K562 (cell line): ENCODE results near the gene CSTB.

Experiments used
- SMAD3 ChIP-seq: fragments of 450-650 bp; formaldehyde crosslinking; conservative IDR thresholded peaks from 2 replicates; pipeline ENCODE4 v1.4.0; 2020; ENCODE audit warnings: mild to moderate bottlenecking
- TARDBP ChIP-seq: fragments of 450-650 bp; IDR thresholded peaks from 2 replicates; pipeline ENCODE4 v1.6.1; 2016
- ZNF444 ChIP-seq: fragments of 250-450 bp; sonication (Bioruptor Pico); IDR thresholded peaks from 2 replicates; pipeline ENCODE4 v1.4.0; 2020; ENCODE audit warnings: mild to moderate bottlenecking, moderate library complexity
- TF ChIP-seq, protein P1 (sequence below): fragments of 250-450 bp; sonication (Bioruptor Pico); IDR thresholded peaks from 2 replicates; pipeline ENCODE4 v1.8.0; 2021; ENCODE audit warnings: mild to moderate bottlenecking, moderate library complexity
- TF ChIP-seq, protein P2 (sequence below): sonication (generic); formaldehyde crosslinking; IDR thresholded peaks from 2 replicates; pipeline ENCODE4 v1.8.1; 2022; ENCODE audit warnings: missing genetic modification reagents

DNA sequence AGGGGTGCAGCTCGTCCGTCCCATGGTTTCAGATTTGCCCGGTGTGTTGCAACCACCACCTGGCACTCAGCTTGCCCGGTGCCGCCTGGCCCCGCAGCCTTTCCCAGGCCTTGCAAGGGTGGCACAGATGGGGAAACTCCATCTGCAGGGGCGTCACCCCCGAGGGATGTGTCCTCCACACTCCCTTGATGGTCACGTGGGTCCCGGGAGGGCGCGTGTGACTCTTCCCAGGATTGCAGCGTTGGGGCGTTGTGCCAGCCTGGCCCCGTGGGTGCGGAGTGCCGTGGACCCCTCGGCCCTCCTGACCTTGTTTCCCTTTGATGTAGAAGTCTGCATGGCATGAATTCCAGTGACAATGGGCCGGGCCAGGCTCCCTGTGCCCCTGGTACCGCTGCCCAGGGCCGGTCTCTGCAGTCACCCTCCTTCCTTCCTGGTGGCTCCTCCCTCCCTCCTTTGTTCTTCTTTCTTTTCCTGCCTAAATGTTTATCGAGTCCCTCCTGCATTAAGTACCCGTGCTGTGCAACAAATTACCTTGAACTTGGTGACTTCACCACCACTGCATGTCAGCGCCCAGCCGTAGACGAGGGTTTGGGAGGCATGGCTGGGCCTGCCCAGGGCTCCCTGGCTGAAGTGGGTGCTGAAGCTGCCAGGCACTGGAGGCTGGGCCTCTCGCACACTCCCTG is 36.2 kb upstream of the CSTB start:
- no peak for TF ChIP-seq ZNF444 (CRISPR knock-in tag)
- TF ChIP-seq SMAD3 (CRISPR knock-in tag) = no peak
- TF ChIP-seq, protein P1, sequence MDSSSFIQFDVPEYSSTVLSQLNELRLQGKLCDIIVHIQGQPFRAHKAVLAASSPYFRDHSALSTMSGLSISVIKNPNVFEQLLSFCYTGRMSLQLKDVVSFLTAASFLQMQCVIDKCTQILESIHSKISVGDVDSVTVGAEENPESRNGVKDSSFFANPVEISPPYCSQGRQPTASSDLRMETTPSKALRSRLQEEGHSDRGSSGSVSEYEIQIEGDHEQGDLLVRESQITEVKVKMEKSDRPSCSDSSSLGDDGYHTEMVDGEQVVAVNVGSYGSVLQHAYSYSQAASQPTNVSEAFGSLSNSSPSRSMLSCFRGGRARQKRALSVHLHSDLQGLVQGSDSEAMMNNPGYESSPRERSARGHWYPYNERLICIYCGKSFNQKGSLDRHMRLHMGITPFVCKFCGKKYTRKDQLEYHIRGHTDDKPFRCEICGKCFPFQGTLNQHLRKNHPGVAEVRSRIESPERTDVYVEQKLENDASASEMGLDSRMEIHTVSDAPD (CRISPR knock-in tag) = no peak
- TF ChIP-seq TARDBP = no peak
- TF ChIP-seq, protein P2, sequence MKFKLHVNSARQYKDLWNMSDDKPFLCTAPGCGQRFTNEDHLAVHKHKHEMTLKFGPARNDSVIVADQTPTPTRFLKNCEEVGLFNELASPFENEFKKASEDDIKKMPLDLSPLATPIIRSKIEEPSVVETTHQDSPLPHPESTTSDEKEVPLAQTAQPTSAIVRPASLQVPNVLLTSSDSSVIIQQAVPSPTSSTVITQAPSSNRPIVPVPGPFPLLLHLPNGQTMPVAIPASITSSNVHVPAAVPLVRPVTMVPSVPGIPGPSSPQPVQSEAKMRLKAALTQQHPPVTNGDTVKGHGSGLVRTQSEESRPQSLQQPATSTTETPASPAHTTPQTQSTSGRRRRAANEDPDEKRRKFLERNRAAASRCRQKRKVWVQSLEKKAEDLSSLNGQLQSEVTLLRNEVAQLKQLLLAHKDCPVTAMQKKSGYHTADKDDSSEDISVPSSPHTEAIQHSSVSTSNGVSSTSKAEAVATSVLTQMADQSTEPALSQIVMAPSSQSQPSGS (CRISPR knock-in tag) = no peak
